ENCODE results near the gene SYNE1.

The SYNE1 gene

DNA sequence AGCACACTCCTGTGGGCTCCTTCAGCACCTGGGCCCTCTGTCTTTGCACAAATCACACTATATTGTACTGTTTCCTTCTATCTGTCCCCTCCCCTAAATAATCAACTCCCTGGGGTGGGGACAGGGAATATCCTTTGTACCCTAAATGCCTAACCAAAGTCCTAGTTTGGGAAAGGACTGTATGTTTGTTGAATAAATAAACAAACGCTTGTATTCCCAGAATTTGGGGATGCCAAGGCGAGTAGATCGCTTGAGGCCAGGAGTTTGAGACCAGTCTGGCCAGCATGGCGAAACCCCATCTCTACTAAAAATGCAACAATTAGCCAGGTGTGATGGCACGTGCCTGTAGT, 322.7 kb downstream of the SYNE1 start:
- no peak for DNase-seq (ENCODE audit: low read depth, low spot score)

DNA sequence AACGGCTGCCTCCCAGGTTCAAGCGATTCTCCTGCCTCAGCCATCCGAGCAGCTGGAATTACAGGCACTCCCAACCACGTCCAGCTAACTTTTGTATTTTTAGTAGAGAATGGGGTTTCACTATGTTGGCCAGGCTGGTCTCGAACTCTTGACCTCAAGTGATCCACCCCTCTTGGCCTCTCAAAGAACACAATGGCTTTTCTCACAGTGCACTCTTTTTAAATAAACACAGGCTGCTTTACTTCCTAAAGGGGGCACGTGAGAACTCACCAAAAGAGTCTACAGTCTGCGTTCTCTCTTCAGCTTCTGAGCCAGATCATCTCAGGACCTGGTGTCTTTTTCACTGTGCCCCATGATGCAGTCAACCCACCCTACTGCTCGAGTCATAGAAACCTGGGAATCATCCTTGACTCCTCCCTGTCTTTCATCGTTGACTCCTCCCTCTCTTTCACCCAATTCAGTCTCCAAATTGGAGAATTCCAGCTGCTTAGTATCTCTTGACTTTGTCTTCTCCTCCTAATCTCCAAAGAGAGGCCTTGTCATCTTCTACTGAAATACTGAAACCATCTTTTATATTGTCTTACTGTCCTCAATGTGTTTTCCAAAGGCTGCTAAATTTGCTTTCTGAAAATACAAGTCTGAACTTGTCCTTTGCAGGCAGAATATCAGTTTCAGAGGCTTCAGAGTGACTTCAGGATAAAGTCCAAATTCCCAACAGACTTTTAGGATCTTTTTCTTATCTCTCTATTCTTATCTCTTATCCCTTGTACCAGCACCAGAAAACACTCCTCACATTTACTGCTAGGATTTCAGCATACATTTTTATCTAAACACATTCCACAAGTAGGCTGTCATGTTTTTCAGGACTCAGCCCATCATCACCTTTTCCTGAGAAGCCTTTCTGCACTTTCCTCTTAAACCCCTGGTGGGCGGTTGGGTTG, 323.4 kb downstream of the SYNE1 start:
- no peak for DNase-seq (ENCODE audit: low read depth, low spot score)

- no peak for DNase-seq (ENCODE audit: low read depth, low spot score)
These were observed 324.7 kb downstream of the SYNE1 start for GRCh38 chr6:152312434-152312833.

DNA sequence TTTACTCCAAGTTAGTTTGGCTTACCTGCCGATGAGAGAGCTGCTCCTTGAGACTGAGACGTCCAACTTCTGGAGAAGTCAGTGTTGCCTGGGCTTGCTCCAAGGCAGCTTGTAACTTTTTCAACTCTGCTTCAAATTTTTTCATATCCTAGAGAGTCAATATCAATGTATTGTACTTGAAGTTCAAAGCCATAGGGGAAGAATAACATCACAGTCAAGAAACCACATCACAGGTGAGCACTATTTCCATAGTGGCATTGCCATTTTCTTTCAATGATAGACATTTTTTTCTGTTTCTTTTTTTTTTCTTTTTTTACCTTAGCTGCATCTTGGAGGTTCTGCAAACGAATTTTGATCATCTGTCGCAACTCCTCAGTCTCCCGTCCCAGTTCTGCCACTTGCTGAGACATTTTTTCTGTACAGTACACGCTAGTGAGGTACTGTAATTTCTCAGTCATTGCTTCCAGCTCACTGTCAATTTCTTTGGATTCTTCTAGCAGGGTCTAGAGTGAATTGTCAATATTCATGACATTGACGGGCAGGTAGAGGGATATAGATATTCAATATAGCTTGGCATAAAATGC, 326.7 kb downstream of the SYNE1 start:
- DNase-seq (ENCODE audit: low read depth, low spot score) = no peak

GRCh38 chr6:152309648-152310047, 327.5 kb downstream of the SYNE1 start:
- DNase-seq (ENCODE audit: low read depth, low spot score) = no peak

- no peak for DNase-seq (ENCODE audit: low read depth, low spot score)
These were observed 328.2 kb downstream of the SYNE1 start for GRCh38 chr6:152309006-152309405.

DNA sequence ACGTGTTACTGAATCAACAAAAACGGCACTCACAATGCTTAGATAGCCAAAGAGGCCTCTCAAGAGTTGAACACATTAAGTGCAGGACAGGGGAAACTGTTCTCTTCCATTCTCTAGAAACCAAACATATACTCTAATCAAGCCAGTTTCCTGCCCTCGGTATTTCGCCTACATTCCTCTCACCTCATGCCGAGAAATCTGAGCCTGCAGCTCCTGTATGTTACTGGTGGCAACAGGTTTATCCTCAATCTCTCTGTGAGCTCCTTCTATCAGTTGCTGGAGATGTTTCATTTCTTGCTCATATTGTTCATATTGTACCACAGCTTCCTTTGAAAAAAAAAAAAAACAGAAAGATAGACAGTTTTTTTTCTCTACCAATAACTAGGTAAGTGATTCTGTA, 328.9 kb downstream of the SYNE1 start:
- no peak for DNase-seq (ENCODE audit: low read depth, low spot score)

DNA sequence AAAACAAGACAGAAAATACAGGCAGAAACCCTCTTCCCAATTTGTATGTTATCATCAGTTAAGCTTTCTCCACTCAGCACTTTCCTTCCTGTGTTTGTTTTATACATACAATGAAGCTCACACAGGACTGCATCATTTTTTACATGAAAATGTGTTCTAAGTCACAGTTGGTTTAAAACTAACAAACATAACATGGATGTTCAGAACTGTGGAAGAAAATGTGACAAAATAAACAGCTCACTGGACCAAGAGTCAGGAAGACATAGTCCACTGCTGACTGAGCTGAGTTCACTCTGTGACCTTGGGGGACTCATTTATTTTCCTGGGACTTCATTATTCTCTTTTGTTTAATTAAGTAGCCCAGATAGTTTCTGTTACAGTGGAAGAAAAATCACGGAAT, 331.5 kb downstream of the SYNE1 start:
- DNase-seq (ENCODE audit: low read depth, low spot score) = no peak

GRCh38 chr6:152301765-152302568, 335.2 kb downstream of the SYNE1 start:
- peak; percentile 80 for DNase-seq (ENCODE audit: low read depth, low spot score)

DNA sequence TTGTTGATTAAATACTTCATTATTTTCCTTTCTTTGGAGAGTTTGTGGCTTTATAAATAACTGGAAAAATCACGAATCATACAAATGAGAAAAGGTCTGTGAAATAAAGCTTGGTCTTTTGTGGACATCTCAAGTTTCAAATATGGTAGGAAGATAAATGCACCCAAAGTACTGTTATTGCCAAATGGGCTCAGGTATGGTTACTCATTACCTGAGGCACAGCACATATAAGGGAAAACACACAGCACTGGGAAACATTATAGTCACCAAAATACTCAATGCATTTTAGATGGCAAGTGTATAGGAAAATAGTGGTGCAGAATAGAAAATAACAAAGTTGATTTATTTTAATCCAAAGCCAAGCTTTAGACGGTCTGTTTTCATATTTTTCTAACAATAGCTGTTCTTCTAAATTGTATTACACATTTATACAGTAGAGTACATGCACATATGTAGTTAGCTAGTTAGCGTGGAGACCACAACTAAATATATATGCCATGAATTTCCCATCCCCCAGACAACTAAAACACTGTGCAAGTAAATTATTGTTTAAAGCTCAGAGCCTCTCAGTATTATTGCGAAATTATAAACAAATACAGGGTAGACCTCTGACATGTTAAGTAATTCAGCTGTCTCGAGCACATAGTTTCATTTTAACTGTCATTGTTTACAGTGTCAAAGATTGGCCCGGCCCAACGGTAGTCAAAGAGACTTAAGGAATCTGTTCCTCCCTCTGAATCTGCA, 336.0 kb downstream of the SYNE1 start:
- no peak for DNase-seq (ENCODE audit: low read depth, low spot score)

DNA sequence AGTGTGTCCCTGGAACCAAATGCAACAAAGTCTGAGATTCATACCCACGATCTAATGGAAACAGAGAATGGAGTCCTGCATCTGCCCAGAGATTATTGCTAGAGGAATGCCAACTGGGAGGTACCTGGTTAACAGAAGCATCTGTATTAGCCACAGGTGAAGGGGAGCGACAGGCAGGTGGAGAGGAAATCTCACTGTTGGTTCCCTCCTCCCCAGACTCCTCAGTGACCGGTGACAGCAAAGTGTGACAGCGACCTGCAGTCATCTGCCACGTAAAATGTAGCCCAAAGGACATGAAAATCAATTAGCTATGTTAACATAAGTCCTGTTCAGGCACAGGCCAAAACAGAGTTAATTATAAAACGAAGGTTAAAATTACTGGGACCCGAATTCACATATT, 336.6 kb downstream of the SYNE1 start:
- DNase-seq (ENCODE audit: low read depth, low spot score) = no peak

DNA sequence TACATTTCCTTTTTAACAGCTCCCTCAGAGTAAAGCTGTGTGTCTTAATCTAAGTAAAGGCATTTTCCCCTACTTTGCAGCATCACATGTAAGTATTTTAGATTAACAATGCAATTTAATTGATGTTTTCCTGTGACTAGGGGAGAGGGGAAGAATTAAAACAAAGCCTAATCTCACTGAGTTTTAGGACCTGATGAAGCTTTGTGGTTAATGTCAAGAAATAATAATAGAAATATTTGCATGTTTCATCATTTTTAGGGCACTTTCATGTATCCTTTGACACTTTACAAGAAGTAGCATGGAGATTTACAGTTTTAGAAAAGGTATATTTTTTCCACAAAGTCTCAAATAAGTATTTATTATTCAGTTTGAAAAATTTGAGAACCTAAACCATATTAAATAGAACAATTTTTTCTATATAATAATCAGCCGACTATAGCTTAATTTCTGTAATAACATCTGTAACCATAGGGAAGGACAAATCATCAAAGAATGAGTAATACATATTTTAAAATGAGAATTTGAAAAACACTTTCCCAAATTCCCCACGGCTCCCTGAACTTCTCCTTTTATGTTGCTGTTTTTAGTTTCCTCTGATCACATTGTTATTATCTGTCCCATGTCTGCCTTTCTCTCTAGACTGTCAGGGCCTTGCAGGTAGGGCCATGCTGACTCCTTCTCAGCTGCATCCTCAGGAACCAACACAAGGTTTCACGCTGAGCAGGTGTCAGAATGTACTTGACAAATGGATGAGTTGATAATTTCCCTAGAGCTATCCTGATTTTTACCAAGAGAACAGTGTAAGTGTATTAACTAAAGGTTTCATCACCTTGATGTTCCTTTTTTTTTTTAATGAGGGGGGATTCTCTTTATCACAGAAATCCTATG, 338.1 kb downstream of the SYNE1 start:
- DNase-seq (ENCODE audit: low read depth, low spot score) = no peak

- no peak for DNase-seq (ENCODE audit: low read depth, low spot score)
These were observed 339.0 kb downstream of the SYNE1 start for GRCh38 chr6:152298055-152298647.

GRCh38 chr6:152296648-152297376, 340.4 kb downstream of the SYNE1 start:
- DNase-seq (ENCODE audit: low read depth, low spot score) = no peak

DNA sequence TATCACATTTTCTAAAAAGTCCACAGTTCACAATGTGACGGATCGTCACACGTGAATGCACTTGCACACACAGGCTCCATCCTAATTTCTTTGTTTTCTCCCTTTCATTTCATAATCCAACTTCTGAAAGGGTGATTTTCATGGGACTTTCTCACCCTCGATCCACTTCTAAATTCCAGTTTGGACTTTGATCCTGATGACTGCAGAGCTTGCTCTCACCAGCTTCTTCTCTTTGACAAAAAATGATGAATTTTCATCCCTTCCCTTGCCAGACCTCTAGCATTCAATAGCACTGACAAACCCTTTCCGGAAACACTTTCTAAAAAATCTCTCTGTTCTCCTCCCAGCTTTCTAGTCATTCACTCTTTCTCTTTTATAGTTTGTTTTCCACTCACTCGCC, 341.2 kb downstream of the SYNE1 start:
- no peak for DNase-seq (ENCODE audit: low read depth, low spot score)

DNA sequence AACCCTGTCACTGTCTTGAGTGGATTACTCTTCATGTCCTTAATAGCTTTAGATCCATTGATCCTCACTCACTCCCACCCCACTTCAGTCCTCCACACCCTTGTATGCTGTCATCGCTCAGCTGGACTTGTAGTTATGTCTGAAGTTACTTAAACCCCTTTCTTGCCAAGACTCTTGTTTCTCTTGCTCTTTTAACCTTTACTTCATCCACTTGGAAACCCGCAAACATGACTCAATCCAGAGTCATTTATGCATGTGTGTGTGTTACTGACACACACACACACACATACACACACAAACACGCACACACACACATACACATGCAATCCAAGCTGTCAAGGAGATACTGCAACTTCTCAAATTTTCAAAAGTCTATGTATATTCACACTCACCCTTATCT, 341.8 kb downstream of the SYNE1 start:
- no peak for DNase-seq (ENCODE audit: low read depth, low spot score)

GRCh38 chr6:152293404-152293803, 343.8 kb downstream of the SYNE1 start:
- no peak for DNase-seq (ENCODE audit: low read depth, low spot score)

DNA sequence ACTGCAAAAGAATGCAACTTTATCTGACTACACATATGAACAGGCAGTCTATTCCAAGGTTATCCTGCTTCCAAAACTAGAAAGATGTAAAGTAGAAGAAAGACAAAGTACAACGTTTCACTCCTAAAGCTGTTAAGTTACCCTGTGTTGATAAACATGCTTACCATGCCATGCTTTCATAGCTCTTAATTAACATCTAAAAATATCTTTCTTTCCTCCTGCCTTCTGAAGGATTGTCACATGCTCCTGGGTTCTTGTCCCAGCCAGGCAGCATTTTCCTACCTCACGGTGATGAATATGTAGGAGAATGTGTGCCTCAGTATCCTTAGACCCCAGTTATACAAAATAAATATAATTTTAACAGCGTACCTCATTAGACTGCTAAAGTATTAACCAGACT, 344.6 kb downstream of the SYNE1 start:
- DNase-seq (ENCODE audit: low read depth, low spot score) = no peak

GRCh38 chr6:152290693-152291092, 346.5 kb downstream of the SYNE1 start:
- no peak for DNase-seq (ENCODE audit: low read depth, low spot score)

Data from smooth muscle cell of the brain vasculature (primary cell).